ENCODE measurements around the gene NPAS3.

NPAS3 gene

DNA sequence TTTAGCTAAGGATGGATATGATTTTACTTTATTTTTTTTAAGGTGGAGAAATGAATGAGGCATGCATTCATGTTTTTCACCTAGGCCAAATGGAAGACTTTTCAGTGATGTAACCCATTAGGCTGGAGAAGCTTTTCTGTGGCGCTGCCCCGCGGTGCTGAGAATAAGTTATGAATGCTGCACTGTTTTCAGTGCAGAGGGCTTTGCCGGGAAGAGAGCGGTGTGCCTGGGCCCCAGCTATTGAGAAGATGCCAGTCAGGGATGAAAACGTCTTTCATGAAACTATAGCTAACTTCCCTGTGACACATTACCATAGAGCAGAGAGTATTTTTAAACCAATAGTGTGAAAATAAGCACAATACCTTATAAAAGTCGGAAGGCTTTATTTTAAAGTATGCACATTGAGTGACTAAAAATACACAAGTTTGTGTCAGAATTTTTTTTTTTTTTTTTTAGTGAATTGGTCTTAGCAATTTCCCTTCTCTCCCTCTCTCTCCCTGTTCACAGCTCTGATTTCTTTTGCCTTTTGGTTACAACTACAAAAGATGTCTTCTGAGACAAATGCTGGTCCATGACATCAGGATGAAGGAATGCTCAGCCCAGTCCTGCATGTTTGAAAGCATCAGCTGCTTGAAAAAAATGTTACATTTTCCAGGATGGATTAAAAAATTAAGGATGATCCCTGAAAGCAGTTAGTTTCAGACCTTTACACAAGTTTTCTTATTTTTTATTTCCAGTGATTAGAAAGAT is 48.3 kb downstream of the NPAS3 start:
- Histone ChIP-seq H3K36me3 (ENCODE audit: control insufficient read depth in 1 of 2, insufficient read depth in 2 of 2, low read length in 2 of 2) (no peaks in the 10 kb centered on the region), H3K9me3 (ENCODE audit: insufficient read depth, low read depth, low read length) (no peaks in the 10 kb centered on the region), H3K4me3 (ENCODE audit: low read depth, low read length) (no peak overlapping the region), H2AK5ac (ENCODE audit: low read length) (no peak overlapping the region), H3K4me2 (ENCODE audit: low read length) (no peak overlapping the region), H3K23ac (ENCODE audit: low read length) (no peak overlapping the region), H3K4me1 (ENCODE audit: control insufficient read depth in 1 of 2, insufficient read depth in 2 of 2, low read length in 2 of 2) (no peaks in the 10 kb centered on the region), H4K8ac (ENCODE audit: low read depth, low read length) (no peak overlapping the region), H3K14ac (ENCODE audit: low read length) (no peak overlapping the region), H3K79me1 (ENCODE audit: low read length) (no peaks in the 10 kb centered on the region), H2BK12ac (ENCODE audit: low read length) (no peak overlapping the region), H3K4ac (ENCODE audit: low read depth, low read length) (no peak overlapping the region), H3K18ac (ENCODE audit: low read length) (no peak overlapping the region), H4K12ac (ENCODE audit: low read depth, low read length) (no peak overlapping the region), H3K27ac (ENCODE audit: low read depth, low read length) (no peak overlapping the region), H3K27me3 (ENCODE audit: insufficient read depth, low read length) (no peaks in the 10 kb centered on the region), H3K9ac (ENCODE audit: low read length) (no peak overlapping the region), H2AFZ (ENCODE audit: insufficient read depth, low read length, poor library complexity) (no peak overlapping the region), H3K79me2 (ENCODE audit: control insufficient read depth, insufficient read depth, low read length, poor library complexity) (no peaks in the 10 kb centered on the region), H2BK120ac (ENCODE audit: insufficient read depth, low read length, poor library complexity) (no peak overlapping the region), H2BK5ac (ENCODE audit: low read depth, low read length, poor library complexity) (no peak overlapping the region), H4K91ac (ENCODE audit: low read depth, low read length) (no peak overlapping the region)
- peak; percentile 51 to 77 for DNase-seq
- no CpG with 5 or more reads among the region's 7 CpGs for WGBS (ENCODE audit: extremely low coverage, insufficient coverage, insufficient read length)

- no peak for DNase-seq
- Histone ChIP-seq H2AFZ (ENCODE audit: insufficient read depth, low read length, poor library complexity) (no peak overlapping the region), H3K23ac (ENCODE audit: low read length) (no peak overlapping the region), H2AK5ac (ENCODE audit: low read length) (no peak overlapping the region), H3K14ac (ENCODE audit: low read length) (no peak overlapping the region), H2BK12ac (ENCODE audit: low read length) (no peak overlapping the region), H4K12ac (ENCODE audit: low read depth, low read length) (no peak overlapping the region), H3K4me3 (ENCODE audit: low read depth, low read length) (no peak overlapping the region), H3K36me3 (ENCODE audit: control insufficient read depth in 1 of 2, insufficient read depth in 2 of 2, low read length in 2 of 2) (no peaks in the 10 kb centered on the region), H3K9ac (ENCODE audit: low read length) (no peak overlapping the region), H3K79me1 (ENCODE audit: low read length) (no peaks in the 10 kb centered on the region), H4K91ac (ENCODE audit: low read depth, low read length) (no peak overlapping the region), H3K79me2 (ENCODE audit: control insufficient read depth, insufficient read depth, low read length, poor library complexity) (no peaks in the 10 kb centered on the region), H3K18ac (ENCODE audit: low read length) (no peak overlapping the region), H3K4me2 (ENCODE audit: low read length) (no peak overlapping the region), H3K27me3 (ENCODE audit: insufficient read depth, low read length) (no peaks in the 10 kb centered on the region), H2BK120ac (ENCODE audit: insufficient read depth, low read length, poor library complexity) (no peak overlapping the region), H3K4ac (ENCODE audit: low read depth, low read length) (no peak overlapping the region), H3K27ac (ENCODE audit: low read depth, low read length) (no peak overlapping the region), H3K9me3 (ENCODE audit: insufficient read depth, low read depth, low read length) (no peaks in the 10 kb centered on the region), H2BK5ac (ENCODE audit: low read depth, low read length, poor library complexity) (no peak overlapping the region), H3K4me1 (ENCODE audit: control insufficient read depth in 1 of 2, insufficient read depth in 2 of 2, low read length in 2 of 2) (no peaks in the 10 kb centered on the region), H4K8ac (ENCODE audit: low read depth, low read length) (no peak overlapping the region)
- WGBS (ENCODE audit: extremely low coverage, insufficient coverage, insufficient read length) = no CpG with 5 or more reads among the region's 4 CpGs
Observed at GRCh38 chr14:32991691-32992090, 53.0 kb downstream of the NPAS3 start.

GRCh38 chr14:32993921-32994320 is 55.2 kb downstream of the NPAS3 start:
- Histone ChIP-seq H4K12ac (ENCODE audit: low read depth, low read length) (no peak overlapping the region), H3K79me1 (ENCODE audit: low read length) (no peaks in the 10 kb centered on the region), H2BK120ac (ENCODE audit: insufficient read depth, low read length, poor library complexity) (no peak overlapping the region), H2BK12ac (ENCODE audit: low read length) (no peak overlapping the region), H2BK5ac (ENCODE audit: low read depth, low read length, poor library complexity) (no peak overlapping the region), H4K91ac (ENCODE audit: low read depth, low read length) (no peak overlapping the region), H3K23ac (ENCODE audit: low read length) (no peak overlapping the region), H3K27me3 (ENCODE audit: insufficient read depth, low read length) (no peaks in the 10 kb centered on the region), H3K36me3 (ENCODE audit: control insufficient read depth in 1 of 2, insufficient read depth in 2 of 2, low read length in 2 of 2) (no peaks in the 10 kb centered on the region), H3K9me3 (ENCODE audit: insufficient read depth, low read depth, low read length) (no peaks in the 10 kb centered on the region), H3K9ac (ENCODE audit: low read length) (no peak overlapping the region), H3K18ac (ENCODE audit: low read length) (no peak overlapping the region), H3K14ac (ENCODE audit: low read length) (no peak overlapping the region), H3K4me2 (ENCODE audit: low read length) (no peak overlapping the region), H3K79me2 (ENCODE audit: control insufficient read depth, insufficient read depth, low read length, poor library complexity) (no peaks in the 10 kb centered on the region), H2AK5ac (ENCODE audit: low read length) (no peak overlapping the region), H3K4me3 (ENCODE audit: low read depth, low read length) (no peak overlapping the region), H3K27ac (ENCODE audit: low read depth, low read length) (no peak overlapping the region), H3K4ac (ENCODE audit: low read depth, low read length) (no peak overlapping the region), H3K4me1 (ENCODE audit: control insufficient read depth in 1 of 2, insufficient read depth in 2 of 2, low read length in 2 of 2) (no peaks in the 10 kb centered on the region), H4K8ac (ENCODE audit: low read depth, low read length) (no peak overlapping the region), H2AFZ (ENCODE audit: insufficient read depth, low read length, poor library complexity) (no peak overlapping the region)
- DNase-seq = no peak

DNA sequence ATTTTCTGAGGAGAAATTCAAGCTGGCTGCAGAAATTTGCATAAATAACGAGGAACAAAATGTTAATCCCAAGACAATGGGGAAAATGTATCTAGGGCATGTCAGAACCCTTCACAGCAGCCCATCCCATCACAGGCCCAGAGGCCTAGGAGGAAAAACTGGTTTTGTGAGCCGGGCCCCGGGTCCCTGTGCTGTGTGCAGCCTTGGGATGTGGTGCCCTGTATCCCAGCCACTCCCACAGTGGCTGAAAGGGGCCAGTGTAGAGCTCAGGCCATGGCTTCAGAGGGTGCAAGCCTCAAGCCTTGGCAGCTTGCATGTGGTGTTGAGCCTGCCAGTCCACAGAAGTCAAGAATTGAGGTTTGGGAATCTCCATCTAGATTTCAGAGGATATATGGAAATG is 57.7 kb downstream of the NPAS3 start:
- Histone ChIP-seq H2BK120ac (ENCODE audit: insufficient read depth, low read length, poor library complexity) (no peak overlapping the region), H3K4ac (ENCODE audit: low read depth, low read length) (no peak overlapping the region), H3K4me2 (ENCODE audit: low read length) (no peak overlapping the region), H2BK12ac (ENCODE audit: low read length) (no peak overlapping the region), H2AFZ (ENCODE audit: insufficient read depth, low read length, poor library complexity) (no peak overlapping the region), H3K4me1 (ENCODE audit: control insufficient read depth in 1 of 2, insufficient read depth in 2 of 2, low read length in 2 of 2) (no peaks in the 10 kb centered on the region), H3K79me1 (ENCODE audit: low read length) (no peaks in the 10 kb centered on the region), H3K9ac (ENCODE audit: low read length) (no peak overlapping the region), H3K9me3 (ENCODE audit: insufficient read depth, low read depth, low read length) (no peaks in the 10 kb centered on the region), H4K8ac (ENCODE audit: low read depth, low read length) (no peak overlapping the region), H3K4me3 (ENCODE audit: low read depth, low read length) (no peak overlapping the region), H3K27me3 (ENCODE audit: insufficient read depth, low read length) (no peaks in the 10 kb centered on the region), H3K27ac (ENCODE audit: low read depth, low read length) (no peak overlapping the region), H4K12ac (ENCODE audit: low read depth, low read length) (no peak overlapping the region), H3K36me3 (ENCODE audit: control insufficient read depth in 1 of 2, insufficient read depth in 2 of 2, low read length in 2 of 2) (no peaks in the 10 kb centered on the region), H3K14ac (ENCODE audit: low read length) (no peak overlapping the region), H2BK5ac (ENCODE audit: low read depth, low read length, poor library complexity) (no peak overlapping the region), H3K18ac (ENCODE audit: low read length) (no peak overlapping the region), H4K91ac (ENCODE audit: low read depth, low read length) (no peak overlapping the region), H3K79me2 (ENCODE audit: control insufficient read depth, insufficient read depth, low read length, poor library complexity) (no peaks in the 10 kb centered on the region), H2AK5ac (ENCODE audit: low read length) (no peak overlapping the region), H3K23ac (ENCODE audit: low read length) (no peak overlapping the region)
- no CpG with 5 or more reads among the region's 3 CpGs for WGBS (ENCODE audit: extremely low coverage, insufficient coverage, insufficient read length)
- no peak for DNase-seq

Data from trophoblast cell (in vitro differentiated cells and primary cell).